NCI-H748 (cell line): Measurements from ENCODE around the gene TBXT.
A peak's percentile ranks its signal among the peaks of the same experiment; 100 is the strongest.
"Not testable (repeated sequence)": the region's sequence is repeated elsewhere in the genome, so short reads cannot be mapped to it uniquely, and the experiment has no call there.

Source experiments
- DNase-seq: peaks from one replicate; lab custom pipeline; 2025; ENCODE audit not compliant: unreplicated experiment; lab: John Stamatoyannopoulos, UW

The TBXT gene

GRCh38 chr6:166173281-166173951 is 5.8 kb upstream of the TBXT start:
- DNase-seq = peak; percentile 15

DNA sequence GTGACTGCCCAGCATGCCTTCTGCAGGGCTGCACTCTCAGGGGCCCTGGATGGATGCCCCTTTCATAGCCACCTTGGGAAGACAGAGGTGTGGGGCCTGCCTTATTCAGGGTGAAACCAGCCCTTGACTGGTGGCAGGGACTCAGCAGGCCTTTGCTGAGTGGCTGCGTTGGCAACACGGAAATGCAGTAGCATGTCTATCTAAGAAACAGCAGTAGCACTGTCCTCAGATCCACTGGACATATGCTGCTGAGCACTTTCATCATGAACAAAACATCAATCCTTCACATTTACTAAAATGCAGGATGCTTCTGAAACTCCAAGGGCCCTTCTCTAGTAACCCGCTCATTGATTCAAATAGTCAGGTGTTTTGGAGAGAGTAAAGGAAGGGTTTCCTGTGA is 4.9 kb upstream of the TBXT start:
- DNase-seq = no peak

DNA sequence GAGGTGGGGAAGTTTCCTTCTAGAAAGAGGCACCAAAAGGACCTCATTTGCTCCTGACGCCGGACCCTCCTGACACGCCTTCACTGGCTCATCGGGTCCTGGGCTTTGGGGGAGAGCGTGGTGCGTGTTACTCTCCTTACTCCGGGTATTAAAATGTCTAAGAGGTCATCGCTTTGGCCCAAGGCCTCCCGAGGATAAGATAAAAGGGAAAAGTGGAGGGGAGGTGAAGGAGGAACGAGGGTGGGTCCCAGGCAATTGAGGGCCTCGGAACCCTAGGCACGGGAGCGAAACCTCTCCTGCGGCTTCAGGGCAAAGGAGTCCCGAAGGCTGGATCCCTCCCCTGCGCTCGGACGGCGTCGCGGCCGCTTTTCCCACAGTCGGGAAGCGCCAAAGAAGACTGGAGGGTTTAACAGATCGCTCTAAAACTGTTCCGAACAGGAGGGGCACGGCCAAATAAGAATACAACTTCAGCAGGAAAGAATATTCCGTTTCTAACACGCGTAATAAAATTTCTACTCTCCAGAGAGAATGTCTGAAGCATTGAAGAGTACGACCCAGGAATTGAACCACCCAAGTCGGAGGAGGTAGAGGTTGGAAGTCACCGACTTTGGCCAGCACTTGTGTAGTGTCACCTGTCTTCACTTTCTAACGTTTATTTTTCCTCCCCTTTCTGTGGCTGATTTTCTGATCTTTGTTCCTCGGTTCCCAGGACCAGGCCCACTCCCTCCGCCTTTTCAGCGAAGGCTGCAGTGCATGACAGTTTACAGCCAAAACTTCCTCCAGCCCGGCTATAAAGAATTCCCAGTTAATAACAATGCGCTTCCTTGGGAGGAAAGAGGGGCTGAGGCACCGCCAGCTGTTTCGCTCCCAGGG is 2.1 kb upstream of the TBXT start:
- no peak for DNase-seq

DNA sequence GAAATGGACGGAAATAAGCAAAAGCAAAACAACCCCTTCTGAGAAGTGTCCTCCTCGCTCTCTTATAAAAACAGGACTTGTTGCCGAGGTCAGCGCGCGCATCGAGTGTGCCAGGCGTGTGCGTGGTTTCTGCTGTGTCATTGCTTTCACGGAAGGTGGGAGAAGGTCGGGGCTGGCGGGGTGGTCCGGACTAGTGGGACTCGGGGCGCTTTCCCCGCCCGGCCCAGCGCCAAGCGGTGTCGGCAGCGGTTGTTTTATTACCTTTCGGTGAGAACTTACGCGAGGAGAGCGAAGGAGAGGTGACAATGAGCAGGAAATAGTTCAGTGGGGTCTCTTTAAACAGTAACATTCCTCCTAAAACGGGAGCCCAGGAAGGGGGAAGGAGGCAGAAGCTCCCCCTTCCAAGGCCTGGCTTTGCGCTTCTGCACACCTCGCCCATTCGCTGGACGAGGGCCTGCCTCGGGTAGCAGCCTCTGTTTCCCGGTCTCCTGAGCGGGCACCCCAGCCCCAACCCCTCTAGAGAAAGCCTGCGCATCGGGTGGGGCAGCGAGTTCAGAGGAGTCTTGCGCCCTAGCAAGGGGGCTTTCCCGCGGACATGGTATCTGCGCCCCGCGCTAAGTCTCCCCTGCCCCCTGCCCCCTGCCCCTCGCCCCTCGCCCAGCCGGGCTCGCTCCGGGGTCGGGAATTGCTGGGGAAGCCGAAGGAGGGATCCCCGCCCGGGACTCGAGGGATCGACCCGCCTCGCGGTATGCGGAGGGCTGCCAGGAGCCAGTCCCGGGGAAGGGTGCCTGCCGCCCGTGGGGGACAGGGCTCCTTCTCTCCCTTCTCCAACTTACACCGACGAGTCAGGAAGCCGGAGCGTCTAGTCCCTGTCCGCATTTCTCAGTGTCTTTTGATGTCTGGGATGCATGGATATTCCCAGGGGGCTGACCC is 1.2 kb upstream of the TBXT start:
- no peak for DNase-seq

DNA sequence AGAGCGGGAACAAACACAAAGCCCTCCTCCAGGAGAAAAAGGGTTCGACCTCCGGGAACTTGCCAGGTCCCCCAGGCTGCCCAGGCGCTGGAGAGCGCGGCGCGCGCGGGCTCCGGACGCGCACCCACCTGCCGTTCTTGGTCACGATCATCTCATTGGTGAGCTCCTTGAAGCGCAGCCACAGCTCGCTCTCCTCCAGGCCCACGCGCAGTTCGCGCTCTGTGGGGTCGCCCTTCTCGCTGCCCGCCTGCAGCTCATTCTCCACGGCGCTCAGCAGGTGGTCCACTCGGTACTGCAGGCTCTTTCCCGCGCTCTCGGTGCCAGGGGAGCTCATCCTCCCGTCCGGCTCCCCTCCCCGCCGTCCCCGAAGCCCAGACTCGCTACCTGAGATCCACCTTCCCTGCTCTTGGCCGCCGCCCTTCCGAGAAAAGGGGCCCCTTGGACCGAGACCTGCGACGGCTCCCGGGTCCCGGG is 356 bp downstream of the TBXT start:
- DNase-seq = peak; percentile 41

- DNase-seq = no peak
These were observed 1.1 kb downstream of the TBXT start for GRCh38 chr6:166166314-166167257.

GRCh38 chr6:166165558-166166313 is 1.9 kb downstream of the TBXT start:
- no peak for DNase-seq

DNA sequence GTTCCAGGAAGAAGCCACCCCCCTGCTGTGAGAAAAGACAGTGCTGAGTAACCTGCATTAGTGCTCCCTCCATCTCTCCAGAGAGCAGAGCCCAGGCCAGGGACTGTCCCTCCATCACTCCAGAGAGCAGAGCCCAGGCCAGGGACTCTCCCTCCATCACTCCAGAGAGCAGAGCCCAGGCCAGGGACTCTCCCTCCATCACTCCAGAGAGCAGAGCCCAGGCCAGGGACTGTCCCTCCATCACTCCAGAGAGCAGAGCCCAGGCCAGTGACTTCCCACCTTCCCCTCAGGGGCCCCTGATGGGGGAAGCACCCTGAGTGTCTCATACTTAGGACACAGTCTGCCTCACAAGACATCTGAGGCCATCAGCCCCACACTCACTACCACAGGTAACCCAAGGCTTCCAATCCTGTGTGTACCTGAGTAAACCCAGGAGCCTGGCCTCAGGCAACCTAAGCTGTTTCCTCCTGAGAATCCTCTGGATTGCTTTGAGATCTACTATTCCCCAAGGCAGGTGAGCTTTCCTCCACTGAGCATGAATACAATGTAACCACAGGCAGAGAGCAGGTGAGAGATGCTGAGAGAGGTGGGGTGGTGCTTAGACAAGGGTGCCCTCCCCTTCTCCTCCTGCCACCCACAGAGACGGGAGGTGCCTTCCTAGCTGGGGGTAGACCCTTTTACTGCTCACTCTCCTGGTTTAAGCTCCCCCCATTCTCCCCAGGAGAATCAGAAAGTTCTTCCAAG is 4.9 kb downstream of the TBXT start:
- no peak for DNase-seq

DNA sequence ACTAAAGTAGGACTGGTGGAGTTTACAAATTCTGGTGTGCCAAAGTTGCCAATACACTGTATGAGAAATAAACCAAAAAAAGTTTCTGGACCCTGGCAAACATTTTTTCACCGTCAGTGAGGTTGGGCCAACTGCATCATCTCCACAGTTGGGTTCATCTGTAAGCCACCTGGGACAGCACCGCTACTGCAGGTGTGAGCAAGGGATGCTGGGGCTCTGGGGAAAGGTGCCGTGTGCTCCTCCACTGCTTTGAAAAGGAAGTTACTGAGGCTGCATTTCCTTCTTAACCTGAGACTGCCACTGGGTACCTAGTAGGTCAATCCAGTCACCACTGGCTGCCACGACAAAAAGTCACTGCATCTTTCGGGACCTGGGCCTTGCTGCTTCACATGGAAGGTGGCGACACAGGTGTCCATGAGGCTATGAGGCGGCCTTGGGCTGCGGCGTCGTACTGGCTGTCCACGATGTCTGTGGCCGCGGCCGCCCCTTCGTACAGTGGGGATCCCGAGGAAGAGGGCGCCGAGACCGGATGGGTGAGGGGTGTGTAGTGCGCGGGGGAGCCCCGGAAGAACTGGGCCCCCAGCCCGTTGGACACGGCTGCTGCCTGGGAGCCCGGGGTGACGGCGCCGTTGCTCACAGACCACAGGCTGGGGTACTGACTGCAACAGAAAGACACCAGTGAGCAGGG is 9.6 kb downstream of the TBXT start:
- DNase-seq = no peak

DNA sequence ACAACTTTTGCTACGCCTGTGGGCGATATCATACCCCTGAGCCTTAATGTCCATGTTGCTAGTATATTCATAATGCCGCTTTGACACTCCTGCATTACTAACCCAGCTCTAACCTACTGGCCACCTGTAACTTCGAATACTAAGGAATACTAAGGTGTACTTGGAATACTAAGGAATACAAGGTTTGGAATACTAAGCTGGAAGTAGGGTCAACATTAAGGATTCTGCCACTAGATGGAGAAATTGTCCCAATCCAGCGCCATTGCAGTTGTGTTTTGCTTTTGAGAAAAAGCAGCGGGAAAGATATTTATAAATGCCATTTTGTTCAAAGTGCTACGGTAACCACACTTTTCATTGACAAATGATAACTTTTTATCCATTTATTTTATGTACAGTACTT is 10.7 kb downstream of the TBXT start:
- DNase-seq = peak; percentile 27

- DNase-seq = peak; percentile 75
These were observed 13.7 kb downstream of the TBXT start for GRCh38 chr6:166153966-166154365.

- peak; percentile 92 for DNase-seq
These were observed 15.0 kb downstream of the TBXT start for GRCh38 chr6:166152660-166153059.

DNA sequence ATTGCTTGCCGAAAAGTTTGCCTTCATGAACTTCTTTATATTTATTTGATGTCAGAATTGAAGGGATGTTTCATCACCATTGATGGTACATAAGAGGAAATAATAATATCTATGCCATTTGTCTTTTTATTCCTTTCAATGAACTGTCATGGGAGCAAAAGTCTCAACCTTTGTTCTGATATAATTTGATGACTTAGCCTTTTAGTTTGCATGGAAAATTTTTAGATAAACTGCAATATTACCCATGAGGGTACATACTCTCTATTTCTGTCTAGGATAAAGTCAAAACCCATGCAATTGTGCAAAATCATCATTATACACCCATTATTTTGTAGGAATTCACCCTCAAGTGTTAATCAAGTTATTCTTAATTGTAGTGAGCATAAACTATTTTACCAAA is 15.9 kb downstream of the TBXT start:
- DNase-seq = no peak

DNA sequence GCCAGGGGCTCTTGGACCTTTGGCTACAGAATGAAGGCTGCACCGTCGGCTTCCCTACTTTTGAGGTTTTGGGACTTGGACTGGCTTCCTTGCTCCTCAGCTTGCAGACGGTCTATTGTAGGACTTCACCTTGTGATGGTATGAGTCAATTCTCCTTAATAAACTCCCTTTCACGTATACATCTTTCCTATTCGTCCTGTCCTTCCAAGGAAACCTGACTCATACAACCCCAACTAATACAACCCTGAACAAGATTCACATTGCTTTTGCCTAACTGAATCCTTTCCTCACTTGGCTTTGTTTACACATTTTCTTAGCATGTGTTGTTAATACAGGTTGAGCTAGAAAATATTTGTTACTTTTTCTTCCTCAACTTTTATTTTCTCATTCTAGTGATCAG is 21.9 kb downstream of the TBXT start:
- DNase-seq = no peak

- no peak for DNase-seq
These were observed 24.6 kb downstream of the TBXT start for GRCh38 chr6:166143011-166143410.

- DNase-seq = no peak
These were observed 39.8 kb downstream of the TBXT start for GRCh38 chr6:166127624-166128472.

GRCh38 chr6:166123115-166123514 is 44.5 kb downstream of the TBXT start:
- DNase-seq = not testable (repeated sequence)
